AG09309 (cell line): ENCODE results near the gene ZFPM1.
"Not testable (repeated sequence)": the region's sequence is repeated elsewhere in the genome, so short reads cannot be mapped to it uniquely, and the experiment has no call there.

Experiments used
- DNase-seq: peaks from one replicate; pipeline ENCODE4 v3.0.0-alpha.2; 2010; ENCODE audit warnings: low read depth
- H3K4me3 ChIP-seq: 2 replicates; pipeline ENCODE4 v1.5.1; 2011; ENCODE audit warnings: mild to moderate bottlenecking, low read depth, low read length, moderate library complexity; ENCODE audit not compliant: control insufficient read depth
- CTCF ChIP-seq: IDR thresholded peaks from 2 replicates; pipeline ENCODE4 v1.5.1; 2011; ENCODE audit warnings: mild to moderate bottlenecking, low read depth, low read length, inconsistent platforms; ENCODE audit not compliant: insufficient read depth, control insufficient read depth; ENCODE audit errors: missing control alignments

The ZFPM1 gene

GRCh38 chr16:88407807-88408206 is 45.3 kb upstream of the ZFPM1 start:
- no peak for DNase-seq
- no peak for TF ChIP-seq CTCF
- H3K4me3 ChIP-seq, result no peak overlapping the region

GRCh38 chr16:88408561-88409142 is 44.4 kb upstream of the ZFPM1 start:
- TF ChIP-seq CTCF, result no peak
- no peak overlapping the region for H3K4me3 ChIP-seq
- no peak for DNase-seq

- TF ChIP-seq CTCF, result no peak
- DNase-seq, result no peak
- no peak overlapping the region for H3K4me3 ChIP-seq
These were observed 43.6 kb upstream of the ZFPM1 start for GRCh38 chr16:88409296-88410065.

GRCh38 chr16:88410297-88410968 is 42.6 kb upstream of the ZFPM1 start:
- not testable (repeated sequence) for DNase-seq, H3K4me3 ChIP-seq

- no peak overlapping the region for H3K4me3 ChIP-seq
- no peak for TF ChIP-seq CTCF
These were observed 41.0 kb upstream of the ZFPM1 start for GRCh38 chr16:88411951-88412576.

GRCh38 chr16:88412766-88413165 is 40.3 kb upstream of the ZFPM1 start:
- DNase-seq, result no peak
- no peak for TF ChIP-seq CTCF
- no peak overlapping the region for H3K4me3 ChIP-seq

More at GRCh38 chr16:88411951-88412576, 41.0 kb upstream of the ZFPM1 start:
- DNase-seq, result no peak

- no peak overlapping the region for H3K4me3 ChIP-seq
- no peak for DNase-seq
- TF ChIP-seq CTCF, result no peak
These were observed 39.8 kb upstream of the ZFPM1 start for GRCh38 chr16:88413231-88413630.
